Type B pancreatic cell (in vitro differentiated cells): ENCODE data around the gene LCOR. TPM values are rescaled to one million over a fixed set of nuclear protein-coding genes. Genes with fewer than 3 reads are reported as not detected.

Experiments
- DNase-seq: peaks from one replicate; pipeline ENCODE4 v3.0.0; 2021; ENCODE audit warnings: mixed read lengths; ENCODE audit not compliant: unreplicated experiment; ENCODE audit errors: extremely low spot score
- H3K27ac Mint-ChIP-seq: 2 replicates; pipeline ENCODE4 v1.8.0; 2021; ENCODE audit warnings: mild to moderate bottlenecking, mixed read lengths
- H3K27me3 Mint-ChIP-seq: 2 replicates; pipeline ENCODE4 v1.8.0; 2021; ENCODE audit warnings: mixed read lengths
- H3K36me3 Mint-ChIP-seq: 2 replicates; pipeline ENCODE4 v1.8.0; 2021; ENCODE audit warnings: mixed read lengths
- H3K4me1 Mint-ChIP-seq: one replicate; pipeline ENCODE4 v1.8.0; 2021; ENCODE audit warnings: mixed read lengths; ENCODE audit not compliant: unreplicated experiment
- H3K4me3 Mint-ChIP-seq: 2 replicates; pipeline ENCODE4 v1.8.0; 2021; ENCODE audit warnings: mild to moderate bottlenecking, mixed read lengths
- H3K9me3 Mint-ChIP-seq: 2 replicates; pipeline ENCODE4 v1.8.0; 2021; ENCODE audit warnings: mixed read lengths
- total RNA-seq: library from RNA; stranded (reverse); gene quantifications from 2 replicates; pipeline ENCODE4 v1.2.1, GENCODE V29; 2021; ENCODE audit warnings: low replicate concordance
- TF ChIP-seq, protein P1 (sequence below): fragments of 200-600 bp; sonication (generic); conservative IDR thresholded peaks from 2 replicates; pipeline ENCODE4 v1.5.0; 2021; ENCODE audit warnings: antibody characterized with exemption, mild to moderate bottlenecking

Gene LCOR
- total RNA-seq, 1 donor from 2014 or later: 55.1 TPM

DNA sequence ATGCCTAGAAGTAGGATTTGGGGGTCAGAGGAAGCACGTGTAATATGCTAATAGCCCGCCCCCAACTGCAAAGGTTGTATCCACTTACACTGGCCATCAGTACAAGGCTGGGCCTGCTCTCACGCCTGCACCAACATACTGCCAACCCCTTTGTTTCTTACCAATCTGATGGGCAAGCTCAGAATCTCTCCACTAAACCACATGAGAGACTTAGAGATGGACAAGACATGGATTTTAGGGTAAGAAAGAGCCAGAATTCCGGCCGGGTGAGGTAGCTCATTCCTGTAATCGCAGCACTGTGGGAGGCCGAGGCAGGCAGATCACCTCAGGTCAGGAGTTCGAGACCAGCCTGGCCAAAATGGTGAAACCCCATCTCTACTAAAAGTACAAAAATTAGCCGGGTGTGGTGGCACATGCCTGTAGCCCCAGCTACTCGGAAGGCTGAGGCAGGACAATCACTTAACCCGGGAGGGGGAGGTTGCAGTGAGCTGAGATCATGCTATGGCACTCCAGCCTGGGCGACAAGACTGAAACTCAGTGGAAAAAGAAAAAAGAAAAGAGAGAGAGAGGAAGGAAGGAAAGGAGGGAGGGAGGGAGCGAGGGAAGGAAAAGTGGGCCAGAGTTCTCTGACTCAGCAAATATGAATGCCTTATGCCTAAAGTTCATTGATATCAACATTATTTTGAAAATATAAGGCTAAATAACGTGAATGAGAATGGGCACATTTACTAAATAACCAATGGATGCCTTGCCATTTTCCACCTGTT lies 191.5 kb downstream of the LCOR start:
- Mint-ChIP-seq H3K27me3 (no peaks in the 10 kb centered on the region), H3K4me1 (peaks cover 17% of the 10 kb centered on the region), H3K4me3 (no peak overlapping the region), H3K27ac (peak overlapping the region; percentile 80), H3K36me3 (no peaks in the 10 kb centered on the region), H3K9me3 (no peaks in the 10 kb centered on the region)
- TF ChIP-seq, protein P1, sequence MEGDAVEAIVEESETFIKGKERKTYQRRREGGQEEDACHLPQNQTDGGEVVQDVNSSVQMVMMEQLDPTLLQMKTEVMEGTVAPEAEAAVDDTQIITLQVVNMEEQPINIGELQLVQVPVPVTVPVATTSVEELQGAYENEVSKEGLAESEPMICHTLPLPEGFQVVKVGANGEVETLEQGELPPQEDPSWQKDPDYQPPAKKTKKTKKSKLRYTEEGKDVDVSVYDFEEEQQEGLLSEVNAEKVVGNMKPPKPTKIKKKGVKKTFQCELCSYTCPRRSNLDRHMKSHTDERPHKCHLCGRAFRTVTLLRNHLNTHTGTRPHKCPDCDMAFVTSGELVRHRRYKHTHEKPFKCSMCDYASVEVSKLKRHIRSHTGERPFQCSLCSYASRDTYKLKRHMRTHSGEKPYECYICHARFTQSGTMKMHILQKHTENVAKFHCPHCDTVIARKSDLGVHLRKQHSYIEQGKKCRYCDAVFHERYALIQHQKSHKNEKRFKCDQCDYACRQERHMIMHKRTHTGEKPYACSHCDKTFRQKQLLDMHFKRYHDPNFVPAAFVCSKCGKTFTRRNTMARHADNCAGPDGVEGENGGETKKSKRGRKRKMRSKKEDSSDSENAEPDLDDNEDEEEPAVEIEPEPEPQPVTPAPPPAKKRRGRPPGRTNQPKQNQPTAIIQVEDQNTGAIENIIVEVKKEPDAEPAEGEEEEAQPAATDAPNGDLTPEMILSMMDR: no peak
- no peak for DNase-seq

DNA sequence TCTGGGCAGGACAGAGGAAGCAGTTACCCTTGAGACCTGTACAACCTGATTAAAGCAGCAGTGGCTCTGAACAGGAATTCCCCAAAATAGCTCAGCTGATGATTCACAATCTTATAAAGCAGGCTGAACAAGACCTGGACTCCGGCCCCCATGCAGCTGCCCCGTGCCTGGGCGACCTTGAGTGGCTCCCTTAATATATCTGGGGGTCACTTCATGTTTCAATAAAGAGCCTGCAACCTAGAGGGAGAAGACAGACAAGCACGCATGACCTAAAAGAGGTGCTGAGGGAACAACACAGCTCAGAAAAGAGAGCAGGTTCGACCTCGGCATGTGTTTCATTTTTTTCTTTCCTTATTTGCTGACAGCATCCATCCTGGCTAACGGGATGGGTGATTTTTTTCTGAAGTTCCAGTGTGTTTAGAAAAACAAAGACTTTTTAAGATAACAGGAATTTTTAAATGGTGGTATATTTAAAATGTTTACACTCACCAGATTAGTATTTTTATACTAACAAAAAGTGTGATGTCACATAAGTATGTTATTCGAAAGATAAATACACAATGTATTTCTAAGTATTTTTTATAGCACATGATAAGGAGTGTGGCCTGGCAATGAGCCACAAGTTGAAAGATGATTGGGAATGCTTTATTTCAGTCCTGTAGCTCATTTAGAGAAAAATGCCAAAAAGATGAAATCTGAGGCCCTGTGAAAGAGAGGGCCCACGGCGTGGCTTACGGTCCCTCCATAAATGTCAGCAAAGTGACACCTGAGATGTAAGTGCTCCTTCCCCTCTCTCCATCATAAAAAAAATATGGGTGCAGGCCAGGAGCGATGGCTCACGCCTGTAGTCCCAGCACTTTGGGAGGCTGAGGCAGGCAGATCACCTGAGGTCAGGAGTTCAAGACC lies 192.3 kb downstream of the LCOR start:
- TF ChIP-seq, protein P1: no peak
- Mint-ChIP-seq H3K4me1 (peaks cover 17% of the 10 kb centered on the region), H3K27ac (peak overlapping the region; percentile 80), H3K36me3 (no peaks in the 10 kb centered on the region), H3K27me3 (peaks cover 3% of the 10 kb centered on the region), H3K9me3 (no peaks in the 10 kb centered on the region), H3K4me3 (no peak overlapping the region)
- no peak for DNase-seq

DNA sequence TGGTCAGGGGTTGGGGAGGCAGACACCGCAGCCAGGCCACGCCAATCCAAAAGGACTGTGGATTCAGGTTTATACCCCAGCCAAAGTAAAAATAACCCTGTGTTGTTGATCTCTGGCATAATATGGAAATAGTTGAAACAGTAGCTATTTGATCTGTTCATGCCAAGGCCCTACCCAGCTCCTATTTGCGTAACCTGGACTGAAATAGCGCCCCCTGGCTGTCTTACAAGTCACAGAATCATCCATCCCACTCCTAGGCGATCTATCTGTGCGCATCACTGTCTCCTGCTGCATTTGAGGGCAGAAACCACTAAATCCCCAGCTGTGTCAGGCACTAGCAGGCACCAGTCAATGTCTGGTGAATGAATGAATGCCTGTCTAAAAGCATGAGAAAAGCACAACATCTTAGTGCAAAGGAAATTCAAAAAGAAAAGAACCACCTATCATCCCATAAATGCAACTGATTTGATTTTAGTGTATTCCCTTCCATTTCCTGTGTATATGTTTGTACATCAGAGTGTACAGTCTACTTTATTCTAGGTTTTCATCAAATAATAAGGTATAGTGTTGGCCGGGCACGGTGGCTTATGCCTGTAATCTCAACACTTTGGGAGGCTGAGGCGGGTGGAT lies 193.6 kb downstream of the LCOR start:
- peaks cover 13% of the 10 kb centered on the region for H3K4me1 Mint-ChIP-seq
- TF ChIP-seq, protein P1: peak; percentile 81
- H3K4me3 Mint-ChIP-seq: no peak overlapping the region
- H3K36me3 Mint-ChIP-seq: no peaks in the 10 kb centered on the region
- H3K27me3 Mint-ChIP-seq: peaks cover 3% of the 10 kb centered on the region
- DNase-seq: no peak
- no peak overlapping the region for H3K27ac Mint-ChIP-seq
- no peaks in the 10 kb centered on the region for H3K9me3 Mint-ChIP-seq

GRCh38 chr10:97028126-97028831 lies 196.2 kb downstream of the LCOR start:
- DNase-seq: no peak
- Mint-ChIP-seq H3K27ac (no peak overlapping the region), H3K36me3 (no peaks in the 10 kb centered on the region), H3K4me3 (no peak overlapping the region), H3K4me1 (peaks cover 13% of the 10 kb centered on the region), H3K27me3 (peaks cover 3% of the 10 kb centered on the region), H3K9me3 (no peaks in the 10 kb centered on the region)
- TF ChIP-seq, protein P1: no peak

DNA sequence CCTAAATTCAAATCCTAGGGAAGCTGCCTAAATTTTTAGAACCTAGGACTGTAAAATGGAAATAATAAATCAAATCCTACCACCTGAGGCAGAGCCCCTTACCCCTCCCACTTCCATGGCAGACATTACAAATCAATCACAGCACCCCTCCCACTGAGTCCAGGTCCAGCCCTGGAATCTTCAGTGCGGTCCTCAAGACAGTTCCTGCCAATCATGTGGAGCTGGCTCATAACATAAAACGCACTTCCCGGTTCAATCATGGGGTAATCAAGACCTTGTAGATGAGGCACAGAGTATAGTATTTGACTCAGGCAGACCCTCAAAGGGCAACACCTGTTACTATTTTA lies 196.7 kb downstream of the LCOR start:
- TF ChIP-seq, protein P1: no peak
- H3K36me3 Mint-ChIP-seq: no peaks in the 10 kb centered on the region
- peaks cover 13% of the 10 kb centered on the region for H3K4me1 Mint-ChIP-seq
- no peak overlapping the region for H3K27ac Mint-ChIP-seq
- no peak for DNase-seq
- H3K4me3 Mint-ChIP-seq: no peak overlapping the region
- no peaks in the 10 kb centered on the region for H3K9me3 Mint-ChIP-seq
- H3K27me3 Mint-ChIP-seq: peaks cover 3% of the 10 kb centered on the region
